Stimulated activated CD4-positive, alpha-beta T cell treated with anti-CD3 and anti-CD28 coated beads, Interleukin-2, amount 100 ng/mL, for 24 hours (primary cell): Measurements from ENCODE around the gene SNX32.

Experiments used
- DNase-seq, 2 donors: peaks; one replicate each; pipeline ENCODE4 v3.0.0-alpha.2; 2020

SNX32 gene

DNA sequence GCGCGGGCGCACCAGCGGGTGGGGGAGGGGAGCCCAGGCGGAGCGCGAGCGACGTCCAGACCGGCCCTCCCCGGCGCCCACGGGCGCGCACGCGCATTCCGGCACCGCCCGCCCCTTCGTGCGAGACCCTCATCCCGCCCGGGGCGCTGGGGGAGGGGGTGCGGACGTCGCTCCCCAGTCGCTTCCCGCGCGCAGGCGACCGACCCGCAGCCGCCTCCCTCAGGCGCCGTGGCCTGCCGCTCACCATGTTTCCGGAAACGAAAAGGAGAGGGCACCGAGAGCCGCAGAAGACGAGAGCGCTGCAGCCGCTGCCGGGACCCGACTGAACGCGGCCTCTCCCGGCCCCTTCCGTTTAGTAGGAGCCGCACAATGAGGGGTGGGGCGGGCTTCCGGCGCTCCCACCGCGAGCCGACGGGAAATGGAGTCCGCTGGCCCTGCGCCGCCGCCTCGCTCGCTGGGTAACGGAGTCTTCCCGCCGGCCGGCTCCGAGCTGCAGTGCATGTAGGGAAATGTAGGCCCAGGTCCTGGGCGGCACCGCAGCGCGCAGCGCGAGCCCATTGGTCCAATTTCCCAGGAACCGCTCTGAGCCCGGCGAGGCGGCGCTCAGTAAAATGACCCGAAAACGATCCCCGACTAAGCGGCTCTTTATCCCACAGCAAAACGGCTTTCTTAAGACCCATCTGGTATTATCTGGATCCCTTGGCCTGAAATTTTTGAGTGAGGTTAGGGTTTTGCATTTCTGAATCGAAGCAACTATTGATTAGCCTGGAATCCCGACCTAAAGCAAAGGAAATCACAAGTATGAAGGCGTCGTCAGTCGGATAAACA, 24.3 kb downstream of the SNX32 start, which contains the start of gene CFL1:
Gene CFL1 (minus strand): TSS at position 328 of the 828 bp plus-strand sequence. CDS start 81 bp downstream, at position 247.
- peak; percentile 96 to 97 for DNase-seq

DNA sequence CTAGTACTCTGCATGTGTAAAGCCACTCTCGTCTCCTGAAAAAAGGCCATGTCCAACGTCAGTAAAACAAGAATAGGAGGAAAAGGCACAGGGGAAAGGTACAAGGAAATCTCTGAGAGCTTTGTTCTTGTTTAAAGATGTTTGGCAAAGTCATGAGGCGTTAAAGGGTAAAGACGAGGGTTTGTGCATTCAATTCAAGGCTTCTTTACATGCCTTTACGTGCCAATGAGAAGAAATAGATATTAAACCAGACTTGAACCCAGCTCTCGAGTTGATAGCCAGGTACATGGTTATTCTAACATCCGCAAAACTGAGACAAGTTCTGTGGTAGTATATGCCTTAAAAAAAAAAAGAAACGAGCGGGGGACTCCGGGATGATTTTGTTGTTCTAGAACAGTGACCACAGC, 24.9 kb downstream of the SNX32 start:
- DNase-seq, result no peak

DNA sequence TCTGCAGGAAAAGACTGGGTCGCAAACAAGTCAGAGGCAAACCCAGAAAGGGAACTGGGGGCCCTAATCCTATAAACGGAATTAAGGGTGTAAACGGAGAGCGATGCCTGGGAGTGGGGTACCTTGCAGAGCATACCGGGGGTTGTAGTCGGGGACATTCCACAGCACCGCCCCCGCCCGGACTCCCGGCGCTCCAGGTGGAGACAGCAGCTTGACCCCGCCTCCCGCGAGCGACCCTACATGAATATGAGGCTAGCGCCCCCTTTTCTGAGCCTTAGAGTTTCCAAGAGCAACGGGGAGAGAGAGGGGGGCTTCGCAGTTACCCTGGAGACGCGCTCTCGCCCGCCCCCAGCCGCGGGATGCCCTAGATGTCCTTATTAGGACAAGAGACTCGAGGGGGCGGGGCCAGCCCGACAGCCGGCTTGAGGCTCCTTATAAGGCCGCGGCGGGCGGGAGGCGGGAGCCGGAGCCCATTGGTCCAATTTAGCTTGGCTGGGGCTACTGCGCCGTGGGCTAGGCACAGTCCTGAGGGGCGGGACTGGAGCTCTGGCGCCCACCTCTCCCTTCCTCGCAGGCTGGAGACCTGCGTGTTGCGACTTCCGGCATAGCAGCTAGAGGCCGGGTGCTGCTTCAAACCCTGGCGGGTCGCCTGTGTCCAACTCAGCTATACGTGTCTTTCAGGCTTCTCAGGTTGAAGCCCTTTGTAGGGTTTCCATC, 25.5 kb downstream of the SNX32 start:
- DNase-seq, result peak; percentile 98 to 99

DNA sequence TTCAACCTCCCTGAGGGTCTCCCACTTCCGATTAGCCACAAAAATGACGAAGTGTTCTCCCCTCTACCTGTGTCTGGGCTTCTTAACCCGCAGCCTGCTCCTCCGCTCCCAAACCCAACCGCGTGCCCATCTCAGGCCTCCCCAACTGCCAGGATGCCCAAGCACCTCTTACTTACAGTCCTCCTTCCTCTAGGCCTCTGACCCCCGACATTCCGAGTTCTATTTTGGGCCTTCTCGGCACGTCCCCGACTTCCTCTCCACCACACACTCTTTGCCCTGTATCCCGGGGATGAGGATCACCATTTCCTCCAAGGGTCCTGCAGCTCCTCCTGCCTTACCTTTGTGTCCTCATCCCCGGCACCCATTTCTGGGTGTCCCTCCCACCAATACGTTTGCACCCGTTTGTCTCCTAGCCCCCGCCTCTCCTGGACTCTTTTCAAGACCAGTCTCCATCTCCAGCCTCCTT, 26.1 kb downstream of the SNX32 start:
- DNase-seq, result peak; percentile 56 to 60

DNA sequence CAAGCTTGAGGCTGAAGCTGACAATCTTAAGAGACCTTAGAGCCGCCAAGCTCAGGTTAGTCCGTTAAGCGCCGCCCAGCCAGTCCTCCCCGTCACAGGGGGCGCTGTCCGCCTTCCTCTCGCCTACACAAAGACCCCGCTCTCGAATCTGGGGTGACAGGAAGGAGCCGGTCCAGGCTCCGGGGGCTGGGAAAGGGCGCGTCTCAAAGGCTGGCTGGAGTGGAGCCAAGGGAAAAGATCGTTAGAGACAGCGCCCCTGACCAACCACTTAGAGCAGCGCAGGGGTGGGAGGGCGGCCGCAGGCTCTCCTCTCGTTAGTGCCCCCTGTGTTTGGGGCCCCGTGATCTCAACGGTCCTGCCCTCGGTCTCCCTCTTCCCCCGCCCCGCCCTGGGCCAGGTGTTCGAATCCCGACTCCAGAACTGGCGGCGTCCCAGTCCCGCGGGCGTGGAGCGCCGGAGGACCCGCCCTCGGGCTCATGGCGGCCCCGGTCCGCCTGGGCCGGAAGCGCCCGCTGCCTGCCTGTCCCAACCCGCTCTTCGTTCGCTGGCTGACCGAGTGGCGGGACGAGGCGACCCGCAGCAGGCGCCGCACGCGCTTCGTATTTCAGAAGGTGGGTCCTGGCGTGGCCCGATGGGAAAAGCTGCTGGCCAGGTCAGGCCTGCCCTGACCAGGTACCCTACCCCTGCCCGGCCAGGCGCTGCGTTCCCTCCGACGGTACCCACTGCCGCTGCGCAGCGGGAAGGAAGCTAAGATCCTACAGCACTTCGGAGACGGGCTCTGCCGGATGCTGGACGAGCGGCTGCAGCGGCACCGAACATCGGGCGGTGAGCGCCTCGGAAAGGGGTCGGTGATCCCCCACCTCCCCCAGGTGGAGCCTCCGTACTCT, 26.8 kb downstream of the SNX32 start, which contains the start of gene MUS81:
Gene MUS81 (plus strand): TSS at position 156 of the 887 bp plus-strand sequence. CDS start 321 bp downstream, at position 477.
- DNase-seq, result peak; percentile 97 to 98

DNA sequence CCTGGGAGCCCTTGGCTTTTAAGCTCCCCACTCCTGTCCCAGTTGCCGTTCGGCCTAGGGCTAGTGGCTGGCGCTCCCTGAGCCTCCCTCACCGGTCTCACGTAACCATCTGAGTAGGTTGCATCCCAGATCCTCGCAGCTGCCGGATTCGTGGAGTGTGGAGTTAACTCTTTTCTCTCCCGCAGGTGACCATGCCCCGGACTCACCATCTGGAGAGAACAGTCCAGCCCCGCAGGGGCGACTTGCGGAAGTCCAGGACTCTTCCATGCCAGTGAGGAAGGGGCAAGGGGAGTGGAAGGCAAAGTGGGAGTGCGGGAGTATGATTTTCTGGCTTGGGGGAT, 27.4 kb downstream of the SNX32 start:
- no peak for DNase-seq

DNA sequence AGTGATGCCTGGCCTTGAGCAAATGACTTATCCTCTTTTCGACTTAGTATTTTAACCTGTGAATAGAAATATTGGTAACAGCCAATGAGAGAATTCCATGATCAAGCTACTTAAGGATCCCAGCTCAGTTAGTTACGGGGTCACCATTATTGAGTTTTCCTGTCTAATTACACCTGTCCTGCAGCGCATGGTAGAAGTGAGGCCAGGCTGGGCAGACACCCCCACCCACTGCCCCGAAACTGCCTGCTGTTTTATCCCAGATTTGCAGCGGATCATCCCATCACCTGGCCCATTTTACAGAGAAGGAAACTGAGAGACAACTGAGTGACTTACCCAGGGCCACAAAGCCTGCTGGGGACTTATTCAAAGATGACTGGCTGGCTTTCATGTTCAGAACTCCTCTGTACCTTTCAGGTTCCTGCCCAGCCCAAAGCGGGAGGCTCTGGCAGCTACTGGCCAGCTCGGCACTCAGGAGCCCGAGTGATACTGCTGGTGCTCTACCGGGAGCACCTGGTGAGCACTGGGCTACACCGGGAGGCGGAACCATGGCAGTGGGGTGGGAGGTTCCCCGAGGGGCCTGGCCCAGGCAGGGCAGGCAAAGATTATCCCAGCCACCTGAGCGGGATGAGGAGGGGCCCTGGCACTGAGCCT, 27.9 kb downstream of the SNX32 start:
- DNase-seq, result peak in 1 of 2 donors; percentile 15

DNA sequence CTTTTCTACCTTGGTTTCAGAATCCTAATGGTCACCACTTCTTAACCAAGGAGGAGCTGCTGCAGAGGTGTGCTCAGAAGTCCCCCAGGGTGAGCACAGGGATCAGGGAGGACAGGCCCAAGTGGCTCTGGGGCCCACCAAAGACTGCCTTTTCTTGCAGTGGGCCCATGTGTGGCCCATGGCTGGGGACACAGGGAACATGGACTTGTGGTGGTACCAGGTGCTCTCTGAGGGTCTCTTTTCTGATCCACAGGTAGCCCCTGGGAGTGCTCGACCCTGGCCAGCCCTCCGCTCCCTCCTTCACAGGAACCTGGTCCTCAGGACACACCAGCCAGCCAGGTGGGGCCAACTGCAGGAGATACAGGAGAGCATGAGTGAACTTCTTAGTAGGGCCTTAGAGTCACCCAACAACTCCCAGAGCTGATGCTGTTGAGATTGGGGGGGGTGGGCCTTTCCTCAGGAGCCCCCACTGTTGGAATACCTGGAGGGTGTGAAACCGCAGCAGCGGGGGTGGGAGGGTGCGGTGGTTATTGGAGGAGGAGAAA, 28.5 kb downstream of the SNX32 start:
- no peak for DNase-seq

DNA sequence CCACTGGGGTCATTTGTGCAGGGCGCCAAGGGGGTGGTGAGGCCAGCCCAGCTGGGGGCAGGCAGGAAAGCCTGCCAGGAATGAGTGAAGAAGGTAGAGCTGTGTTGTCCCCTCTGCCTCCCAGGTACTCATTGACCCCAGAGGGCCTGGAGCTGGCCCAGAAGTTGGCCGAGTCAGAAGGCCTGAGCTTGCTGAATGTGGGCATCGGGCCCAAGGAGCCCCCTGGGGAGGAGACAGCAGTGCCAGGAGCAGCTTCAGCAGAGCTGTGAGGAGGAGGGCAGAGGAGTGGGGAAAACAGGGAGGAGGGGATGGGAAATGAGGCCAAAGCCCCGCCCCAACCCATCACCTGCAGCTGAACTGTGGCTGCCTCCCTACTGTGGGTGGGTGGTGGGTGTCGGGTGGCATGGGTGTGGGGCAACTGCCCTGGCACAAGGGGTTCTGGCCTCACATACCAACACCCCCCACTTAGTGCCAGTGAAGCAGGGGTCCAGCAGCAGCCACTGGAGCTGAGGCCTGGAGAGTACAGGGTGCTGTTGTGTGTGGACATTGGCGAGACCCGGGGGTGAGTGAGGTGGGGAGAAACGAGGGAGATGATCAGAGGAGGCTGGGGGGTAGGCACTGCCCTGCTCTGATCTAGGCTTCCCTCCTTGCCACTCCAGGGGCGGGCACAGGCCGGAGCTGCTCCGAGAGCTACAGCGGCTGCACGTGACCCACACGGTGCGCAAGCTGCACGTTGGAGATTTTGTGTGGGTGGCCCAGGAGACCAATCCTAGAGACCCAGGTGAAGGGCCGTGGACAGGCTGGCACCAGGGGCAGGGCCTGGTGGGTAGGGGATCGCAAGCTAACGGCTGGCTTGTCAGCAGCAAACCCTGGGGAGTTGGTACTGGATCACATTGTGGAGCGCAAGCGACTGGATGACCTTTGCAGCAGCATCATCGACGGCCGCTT, 29.5 kb downstream of the SNX32 start:
- no peak for DNase-seq

DNA sequence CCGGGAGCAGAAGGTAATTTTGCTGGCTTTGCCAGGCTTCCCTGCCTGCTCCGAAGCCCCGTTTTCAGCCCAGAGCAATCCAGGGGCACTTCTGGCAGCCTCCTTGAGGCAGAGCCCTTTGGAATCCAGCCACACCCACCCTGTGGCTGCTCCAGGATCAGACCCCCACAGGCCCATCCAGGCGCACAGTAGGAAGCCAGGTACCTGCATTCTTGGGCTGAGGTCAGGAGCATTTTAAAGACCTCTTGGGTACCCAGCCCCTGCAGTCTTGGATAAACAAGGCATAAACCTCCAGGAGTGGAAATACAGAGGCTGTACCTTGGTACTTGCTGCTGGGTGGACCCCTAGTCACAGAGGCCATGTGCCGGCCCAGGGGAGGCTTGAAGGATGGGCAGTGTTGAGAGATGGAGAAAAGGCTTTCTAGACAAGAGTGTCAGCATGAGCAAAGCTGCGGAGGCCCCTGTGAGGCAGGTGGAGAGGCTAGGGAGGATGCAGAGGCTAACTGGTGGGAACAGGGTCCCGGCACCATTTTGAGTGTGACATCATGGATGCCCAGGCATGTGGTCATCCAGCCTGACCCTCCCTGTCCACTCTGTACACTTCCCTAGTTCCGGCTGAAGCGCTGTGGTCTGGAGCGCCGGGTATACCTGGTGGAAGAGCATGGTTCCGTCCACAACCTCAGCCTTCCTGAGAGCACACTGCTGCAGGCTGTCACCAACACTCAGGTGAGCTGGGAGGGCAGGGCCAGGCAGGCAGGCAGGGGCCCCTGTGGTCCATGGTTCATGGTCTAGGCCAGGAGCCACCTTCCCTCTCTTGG, 30.3 kb downstream of the SNX32 start:
- DNase-seq, result no peak

DNA sequence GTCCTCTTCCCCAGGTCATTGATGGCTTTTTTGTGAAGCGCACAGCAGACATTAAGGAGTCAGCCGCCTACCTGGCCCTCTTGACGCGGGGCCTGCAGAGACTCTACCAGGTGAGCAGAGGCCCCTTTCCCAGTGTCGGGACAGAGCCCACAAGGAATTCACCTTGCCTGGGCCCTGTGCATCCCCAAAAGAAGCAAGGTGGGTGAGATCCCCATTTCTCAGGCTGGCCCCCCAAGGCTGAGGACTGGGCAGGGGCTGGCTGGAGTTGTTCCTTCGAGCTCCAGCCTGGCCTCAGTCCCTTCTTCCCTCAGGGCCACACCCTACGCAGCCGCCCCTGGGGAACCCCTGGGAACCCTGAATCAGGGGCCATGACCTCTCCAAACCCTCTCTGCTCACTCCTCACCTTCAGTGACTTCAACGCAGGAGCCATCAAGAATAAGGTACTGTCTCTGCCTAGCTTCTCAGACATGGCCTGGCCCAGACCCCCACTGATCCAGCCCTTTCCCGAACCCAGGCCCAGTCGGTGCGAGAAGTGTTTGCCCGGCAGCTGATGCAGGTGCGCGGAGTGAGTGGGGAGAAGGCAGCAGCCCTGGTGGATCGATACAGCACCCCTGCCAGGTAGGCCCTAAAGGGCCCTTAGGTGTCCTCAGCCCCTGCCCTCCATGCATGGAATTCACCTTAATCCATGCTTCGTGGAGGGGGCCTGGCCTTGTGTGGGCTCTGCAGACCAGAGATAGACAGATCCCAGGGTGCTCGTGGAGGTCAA, 31.1 kb downstream of the SNX32 start:
- no peak for DNase-seq

DNA sequence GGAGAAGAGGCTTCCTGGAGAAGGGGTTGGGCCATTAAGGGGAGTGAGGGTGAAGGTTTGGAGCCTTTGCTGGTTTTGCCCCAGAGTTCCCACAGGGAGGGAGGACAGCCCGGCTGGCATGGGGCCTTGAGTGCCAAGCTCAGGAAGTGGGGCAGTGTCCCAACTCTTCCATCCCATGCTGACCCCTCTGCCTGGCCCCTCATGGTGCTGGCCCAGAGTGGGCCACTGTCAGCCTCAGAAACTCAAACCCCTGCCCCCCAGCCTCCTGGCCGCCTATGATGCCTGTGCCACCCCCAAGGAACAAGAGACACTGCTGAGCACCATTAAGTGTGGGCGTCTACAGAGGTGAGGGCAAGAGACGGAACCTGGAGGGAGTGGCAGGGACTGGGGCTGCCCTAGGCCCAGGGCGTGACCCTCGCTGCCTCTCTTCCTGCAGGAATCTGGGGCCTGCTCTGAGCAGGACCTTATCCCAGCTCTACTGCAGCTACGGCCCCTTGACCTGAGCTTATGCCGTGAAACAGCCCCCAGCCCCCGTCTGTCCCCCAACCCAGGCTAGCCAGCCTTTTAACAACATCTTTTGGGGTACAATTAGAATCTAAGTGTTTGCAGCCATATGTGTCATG, 31.9 kb downstream of the SNX32 start:
- no peak for DNase-seq

DNA sequence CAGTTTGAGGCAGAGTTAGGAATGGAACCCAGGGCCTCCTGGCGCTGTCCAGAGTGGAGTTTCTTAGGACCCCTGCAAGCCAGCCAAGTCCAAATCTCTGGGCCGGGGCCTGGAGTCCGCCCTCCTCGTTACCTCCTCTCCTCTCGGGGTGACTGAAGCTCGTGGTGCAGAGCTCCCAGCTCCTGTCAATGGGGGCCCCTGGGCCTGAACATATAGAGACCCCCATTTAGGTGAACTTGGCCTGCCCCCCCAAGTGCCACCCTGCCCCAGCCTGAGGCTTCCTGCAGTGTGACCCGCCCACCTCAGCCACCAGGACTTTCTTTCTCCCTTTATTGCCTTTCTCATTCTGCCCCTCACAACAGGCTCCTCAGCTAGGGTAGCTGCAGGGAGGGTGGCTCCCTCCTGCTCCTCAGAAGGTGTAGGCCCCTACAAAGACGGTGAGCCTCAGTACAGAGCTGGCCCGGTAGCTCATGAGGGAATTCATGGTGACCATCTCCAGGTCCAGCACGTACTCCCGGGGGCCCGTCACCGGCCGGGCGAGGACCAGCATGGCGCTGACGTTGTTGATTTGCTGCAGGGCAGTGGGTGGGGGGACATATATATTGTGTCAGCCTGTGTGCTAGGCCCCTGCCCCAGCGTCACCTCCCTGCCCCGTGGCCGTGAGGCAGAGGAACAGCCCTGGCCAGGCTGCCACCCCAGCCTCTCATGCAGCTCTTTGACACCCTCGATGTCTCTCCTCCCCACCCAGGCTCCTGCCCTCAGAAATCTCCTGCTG, 32.9 kb downstream of the SNX32 start:
- DNase-seq, result no peak

DNA sequence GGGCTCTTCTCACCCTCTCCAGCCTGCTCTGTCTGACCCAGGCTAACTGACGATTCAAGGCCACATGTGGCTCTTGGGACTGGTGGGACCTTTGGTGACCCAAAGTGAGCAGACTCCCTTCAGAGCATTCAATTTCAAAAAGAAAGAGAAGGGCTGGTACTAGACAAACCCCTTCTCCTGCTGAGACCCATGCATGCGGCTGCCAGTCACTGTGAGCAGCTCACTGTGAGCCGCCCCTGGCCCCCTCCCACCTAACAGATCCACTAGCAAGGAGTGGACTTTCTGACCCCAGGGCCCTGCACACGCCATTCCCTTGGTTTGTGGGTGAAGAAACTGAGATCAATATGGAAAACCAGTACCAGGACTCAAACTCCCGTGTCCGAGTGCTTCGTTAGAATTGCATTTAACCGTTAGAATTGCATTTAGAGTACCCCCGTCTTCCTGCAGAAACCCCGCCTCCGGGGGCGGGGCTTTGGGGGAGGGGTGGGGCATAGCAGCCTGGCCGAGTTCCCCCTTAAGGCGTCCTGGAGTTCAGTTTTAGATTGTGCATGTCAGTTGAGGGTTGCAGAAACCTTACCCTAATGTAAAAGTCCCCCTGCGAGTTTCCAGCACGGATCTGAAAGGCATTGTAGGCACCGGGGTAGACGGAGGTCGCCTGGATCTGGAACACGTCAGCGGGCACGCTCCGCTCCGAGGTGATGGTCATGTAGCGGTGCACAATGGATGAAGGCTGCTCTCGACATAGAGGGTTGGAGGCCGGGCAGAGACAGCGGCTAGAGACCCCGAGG, 33.7 kb downstream of the SNX32 start:
- DNase-seq, result no peak

DNA sequence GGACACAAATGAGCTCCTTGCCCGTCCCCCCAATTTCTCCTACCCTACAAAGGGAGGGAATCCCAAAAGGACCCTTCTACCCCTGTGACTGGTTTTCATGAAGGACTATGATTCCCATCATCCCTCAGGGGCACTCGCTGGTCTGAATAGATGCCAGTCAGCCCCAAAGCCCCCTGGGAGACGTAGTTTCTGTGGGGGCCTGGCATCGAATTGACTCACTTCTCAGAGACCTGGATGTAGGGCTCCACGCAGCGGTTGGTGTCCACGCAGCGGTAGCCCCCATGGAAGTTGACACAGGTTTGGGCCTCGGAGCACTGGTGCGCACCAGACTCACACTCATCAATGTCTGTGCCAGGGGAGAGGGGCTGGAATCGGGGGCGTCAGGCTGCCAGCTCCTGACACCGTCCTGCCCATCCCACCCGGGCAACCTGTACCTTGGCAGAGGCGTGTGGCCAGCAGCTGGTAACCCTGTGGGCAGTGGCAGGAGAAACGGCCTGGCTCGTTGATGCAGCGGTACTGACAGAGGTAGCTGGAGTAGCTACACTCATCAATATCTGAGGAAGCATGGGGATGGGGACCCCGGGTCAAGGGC, 34.4 kb downstream of the SNX32 start:
- DNase-seq, result no peak

DNA sequence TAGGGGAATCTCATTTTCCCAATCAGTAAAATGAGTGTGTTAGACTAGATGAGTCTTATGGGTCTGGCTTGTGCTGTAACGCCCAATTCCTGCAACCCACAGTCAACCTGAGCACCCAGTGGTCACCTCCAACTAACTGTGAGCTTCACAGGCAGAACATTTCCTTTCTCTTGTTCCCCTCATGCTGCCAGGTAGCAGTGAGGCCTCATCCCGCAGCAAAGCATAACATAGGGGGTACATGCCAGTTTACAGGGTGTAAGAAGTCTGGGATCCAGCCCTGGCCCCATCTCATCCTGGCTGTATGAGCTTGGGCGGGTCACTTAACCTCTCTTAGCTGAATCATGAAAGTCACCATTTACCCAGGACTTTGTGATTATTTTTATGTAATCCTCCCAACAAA, 35.1 kb downstream of the SNX32 start:
- no peak for DNase-seq
